Measurements from ENCODE around the gene RFNG. TPM values are rescaled to one million over a fixed set of nuclear protein-coding genes. Genes with fewer than 3 reads are reported as not detected.

Gene RFNG
- total and polyA plus RNA-seq, 4 donors: 29.1 to 38.2 (median 36.1) TPM

GRCh38 chr17:82100502-82101298 lies 49.1 kb upstream of the RFNG start:
- Histone ChIP-seq H3K4me1 (ENCODE audit: control insufficient read depth in 5 of 5, insufficient read depth in 5 of 5, low read length in 5 of 5) (peaks cover 0 to 38% (median 22%) of the 10 kb centered on the region in 5 donors), H3K9ac (ENCODE audit: insufficient read depth in 1 of 2, low read length in 2 of 2) (no peak overlapping the region), H3K27ac (ENCODE audit: low read depth in 1 of 2, low read length in 1 of 2) (peak overlapping the region in 1 of 2 donors; percentile 2), H3K9me3 (ENCODE audit: control insufficient read depth in 4 of 4, insufficient read depth in 3 of 4, low read length in 3 of 4) (no peaks in the 10 kb centered on the region), H3K36me3 (ENCODE audit: control insufficient read depth in 4 of 4, insufficient read depth in 4 of 4, low read length in 4 of 4) (peaks cover 0 to 7% (median 3%) of the 10 kb centered on the region in 4 donors), H3K27me3 (ENCODE audit: control insufficient read depth in 3 of 3, insufficient read depth in 3 of 3, low read length in 2 of 3) (no peaks in the 10 kb centered on the region), H3K4me3 (no peak overlapping the region)
- WGBS, 2 donors: 90 to 91% methylated on average over 35 of the region's 35 CpGs
- no peak for ATAC-seq (ENCODE audit: insufficient read depth, low FRiP score)
- TF ChIP-seq, protein P1, sequence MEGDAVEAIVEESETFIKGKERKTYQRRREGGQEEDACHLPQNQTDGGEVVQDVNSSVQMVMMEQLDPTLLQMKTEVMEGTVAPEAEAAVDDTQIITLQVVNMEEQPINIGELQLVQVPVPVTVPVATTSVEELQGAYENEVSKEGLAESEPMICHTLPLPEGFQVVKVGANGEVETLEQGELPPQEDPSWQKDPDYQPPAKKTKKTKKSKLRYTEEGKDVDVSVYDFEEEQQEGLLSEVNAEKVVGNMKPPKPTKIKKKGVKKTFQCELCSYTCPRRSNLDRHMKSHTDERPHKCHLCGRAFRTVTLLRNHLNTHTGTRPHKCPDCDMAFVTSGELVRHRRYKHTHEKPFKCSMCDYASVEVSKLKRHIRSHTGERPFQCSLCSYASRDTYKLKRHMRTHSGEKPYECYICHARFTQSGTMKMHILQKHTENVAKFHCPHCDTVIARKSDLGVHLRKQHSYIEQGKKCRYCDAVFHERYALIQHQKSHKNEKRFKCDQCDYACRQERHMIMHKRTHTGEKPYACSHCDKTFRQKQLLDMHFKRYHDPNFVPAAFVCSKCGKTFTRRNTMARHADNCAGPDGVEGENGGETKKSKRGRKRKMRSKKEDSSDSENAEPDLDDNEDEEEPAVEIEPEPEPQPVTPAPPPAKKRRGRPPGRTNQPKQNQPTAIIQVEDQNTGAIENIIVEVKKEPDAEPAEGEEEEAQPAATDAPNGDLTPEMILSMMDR (IDR thresholded peaks at IDR 0.05; ENCODE audit: control extremely low read depth, extremely low read depth): no peak
- DNase-seq: no peak

DNA sequence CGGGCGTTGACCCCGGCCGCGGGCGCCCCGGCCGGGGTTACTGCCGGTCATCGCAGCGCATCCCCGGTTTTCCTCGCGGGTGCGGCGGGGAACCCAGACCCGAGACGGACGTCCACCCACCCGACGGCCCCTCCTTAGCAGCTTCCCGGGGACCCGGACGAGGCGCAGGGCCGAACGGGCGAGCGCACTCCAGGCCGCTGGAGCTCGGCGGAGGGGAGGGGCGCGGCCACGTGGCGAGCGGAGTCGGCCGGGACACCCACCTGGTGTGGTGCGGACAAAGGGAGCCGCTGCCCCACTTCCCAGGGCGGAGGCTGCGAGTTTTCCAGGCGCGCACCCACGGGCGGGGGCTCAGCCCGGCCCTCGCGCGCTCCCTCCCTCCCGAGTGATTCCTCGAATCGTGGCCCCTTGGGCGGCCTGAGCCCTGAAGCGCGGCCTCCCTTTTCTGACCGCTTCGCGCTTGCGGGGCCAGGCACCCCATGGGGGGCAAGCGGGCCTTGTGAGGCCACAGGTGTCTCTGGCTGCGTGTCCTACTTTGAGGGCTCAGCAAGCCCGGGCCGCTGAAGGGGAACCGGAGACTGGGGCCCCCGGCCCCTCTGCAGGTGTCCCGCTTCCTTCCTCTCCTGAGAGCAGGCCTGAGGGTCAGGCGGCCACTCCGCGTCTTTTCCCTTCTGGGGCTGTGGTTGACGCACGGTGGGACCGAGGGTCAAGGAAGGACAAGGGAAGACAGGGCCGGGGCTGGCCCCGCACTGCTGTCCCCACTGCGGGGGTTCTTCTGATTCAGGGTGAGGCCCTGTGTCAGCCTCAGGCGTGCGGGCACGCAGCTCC lies 47.5 kb upstream of the RFNG start:
- H3K36me3 ChIP-seq (ENCODE audit: control insufficient read depth in 4 of 4, insufficient read depth in 4 of 4, low read length in 4 of 4): peaks cover 0 to 15% (median 6%) of the 10 kb centered on the region in 4 donors
- H3K27ac ChIP-seq (ENCODE audit: low read depth in 1 of 2, low read length in 1 of 2): peak overlapping the region; percentile 88 to 95
- peaks cover 0 to 31% (median 16%) of the 10 kb centered on the region in 5 donors for H3K4me1 ChIP-seq (ENCODE audit: control insufficient read depth in 5 of 5, insufficient read depth in 5 of 5, low read length in 5 of 5)
- TF ChIP-seq, protein P1 (IDR thresholded peaks at IDR 0.05; ENCODE audit: control extremely low read depth, extremely low read depth): no peak
- ATAC-seq (ENCODE audit: insufficient read depth, low FRiP score): peak; percentile 1
- no peak overlapping the region for H3K9ac ChIP-seq (ENCODE audit: insufficient read depth in 1 of 2, low read length in 2 of 2)
- H3K9me3 ChIP-seq (ENCODE audit: control insufficient read depth in 4 of 4, insufficient read depth in 3 of 4, low read length in 3 of 4): no peaks in the 10 kb centered on the region
- 10 to 15% methylated on average over 64 to 80 of the region's 80 CpGs for WGBS, 2 donors
- DNase-seq: peak in 1 of 3 donors; percentile 11
- H3K27me3 ChIP-seq (ENCODE audit: control insufficient read depth in 3 of 3, insufficient read depth in 3 of 3, low read length in 2 of 3): no peaks in the 10 kb centered on the region
- H3K4me3 ChIP-seq: peak overlapping the region; percentile 50

GRCh38 chr17:82098169-82098938 lies 46.7 kb upstream of the RFNG start, which contains the start of gene FASN:
TSS of gene FASN (minus strand) at chr17:82098236. CDS start at chr17:82096445, 1,791 bp downstream.
- TF ChIP-seq, protein P1 (IDR thresholded peaks at IDR 0.05; ENCODE audit: control extremely low read depth, extremely low read depth): peak; percentile 27
- DNase-seq: peak; percentile 95 to 98 (median 97)
- Histone ChIP-seq H3K36me3 (ENCODE audit: control insufficient read depth in 4 of 4, insufficient read depth in 4 of 4, low read length in 4 of 4) (peaks cover 0 to 23% (median 11%) of the 10 kb centered on the region in 4 donors), H3K9ac (ENCODE audit: insufficient read depth in 1 of 2, low read length in 2 of 2) (no peak within 1 kb of the TSS), H3K4me1 (ENCODE audit: control insufficient read depth in 5 of 5, insufficient read depth in 5 of 5, low read length in 5 of 5) (peaks cover 0 to 24% (median 11%) of the 10 kb centered on the region in 5 donors), H3K27ac (ENCODE audit: low read depth in 1 of 2, low read length in 1 of 2) (peak within 1 kb of the TSS; percentile 95 to 96), H3K27me3 (ENCODE audit: control insufficient read depth in 3 of 3, insufficient read depth in 3 of 3, low read length in 2 of 3) (no peaks in the 10 kb centered on the region), H3K9me3 (ENCODE audit: control insufficient read depth in 4 of 4, insufficient read depth in 3 of 4, low read length in 3 of 4) (no peaks in the 10 kb centered on the region), H3K4me3 (peak within 1 kb of the TSS; percentile 74)
- peak; percentile 86 for ATAC-seq (ENCODE audit: insufficient read depth, low FRiP score)
- 1% methylated on average over 53 to 124 of the region's 124 CpGs for WGBS, 2 donors

Data from lung (tissue), 12 donors.